Left forelimb (tissue), 1 donor: ENCODE results near the gene CALD1.

Experiments
- DNase-seq: peaks from one replicate; pipeline ENCODE4 v3.0.0-alpha.2; 2018; ENCODE audit warnings: low spot score

The CALD1 gene

GRCh38 chr7:134788191-134788590 lies 8.8 kb downstream of the CALD1 start:
- DNase-seq = no peak

- no peak for DNase-seq
Observed at GRCh38 chr7:134789967-134790685, 10.7 kb downstream of the CALD1 start.

- DNase-seq = no peak
Observed at GRCh38 chr7:134792968-134793367, 13.5 kb downstream of the CALD1 start.

GRCh38 chr7:134795231-134795630 lies 15.8 kb downstream of the CALD1 start:
- no peak for DNase-seq

- DNase-seq = no peak
Observed at GRCh38 chr7:134798155-134798554, 18.7 kb downstream of the CALD1 start.

GRCh38 chr7:134799377-134799776 lies 19.9 kb downstream of the CALD1 start:
- DNase-seq = no peak

GRCh38 chr7:134802762-134803161 lies 23.3 kb downstream of the CALD1 start:
- no peak for DNase-seq

GRCh38 chr7:134804351-134804750 lies 24.9 kb downstream of the CALD1 start:
- DNase-seq = no peak

- DNase-seq = no peak
Observed at GRCh38 chr7:134804854-134805253, 25.4 kb downstream of the CALD1 start.

- no peak for DNase-seq
Observed at GRCh38 chr7:134806197-134806596, 26.8 kb downstream of the CALD1 start.

GRCh38 chr7:134809616-134810015 lies 30.2 kb downstream of the CALD1 start:
- DNase-seq = no peak

- no peak for DNase-seq
Observed at GRCh38 chr7:134811765-134812164, 32.3 kb downstream of the CALD1 start.

GRCh38 chr7:134813663-134814396 lies 34.4 kb downstream of the CALD1 start:
- DNase-seq = no peak

GRCh38 chr7:134814730-134815364 lies 35.4 kb downstream of the CALD1 start:
- DNase-seq = no peak

GRCh38 chr7:134818613-134819345 lies 39.3 kb downstream of the CALD1 start:
- DNase-seq = no peak

GRCh38 chr7:134819401-134819800 lies 40.0 kb downstream of the CALD1 start:
- DNase-seq = no peak

- DNase-seq = no peak
Observed at GRCh38 chr7:134820295-134820694, 40.9 kb downstream of the CALD1 start.

- DNase-seq = no peak
Observed at GRCh38 chr7:134820778-134821177, 41.3 kb downstream of the CALD1 start.

GRCh38 chr7:134823400-134823799 lies 44.0 kb downstream of the CALD1 start:
- DNase-seq = no peak

- no peak for DNase-seq
Observed at GRCh38 chr7:134825666-134826065, 46.2 kb downstream of the CALD1 start.

- DNase-seq = no peak
Observed at GRCh38 chr7:134826105-134826504, 46.7 kb downstream of the CALD1 start.

GRCh38 chr7:134827436-134827835 lies 48.0 kb downstream of the CALD1 start:
- no peak for DNase-seq
